GM23248 (cell line): ENCODE results near the gene RAD51B.

Source experiments
- EZH2 ChIP-seq: fragments of 200-600 bp; sonication (generic); IDR thresholded peaks from 2 replicates; pipeline ENCODE4 v1.6.1; 2018; ENCODE audit warnings: antibody characterized with exemption, mild to moderate bottlenecking; ENCODE audit not compliant: insufficient read depth, poor library complexity, severe bottlenecking
- EZH2phosphoT487 ChIP-seq: fragments of 200-600 bp; sonication (generic); IDR thresholded peaks from 2 replicates; pipeline ENCODE4 v1.6.1; 2018; ENCODE audit warnings: antibody characterized with exemption, moderate library complexity, mild to moderate bottlenecking, low read depth; ENCODE audit not compliant: insufficient read depth

DNA sequence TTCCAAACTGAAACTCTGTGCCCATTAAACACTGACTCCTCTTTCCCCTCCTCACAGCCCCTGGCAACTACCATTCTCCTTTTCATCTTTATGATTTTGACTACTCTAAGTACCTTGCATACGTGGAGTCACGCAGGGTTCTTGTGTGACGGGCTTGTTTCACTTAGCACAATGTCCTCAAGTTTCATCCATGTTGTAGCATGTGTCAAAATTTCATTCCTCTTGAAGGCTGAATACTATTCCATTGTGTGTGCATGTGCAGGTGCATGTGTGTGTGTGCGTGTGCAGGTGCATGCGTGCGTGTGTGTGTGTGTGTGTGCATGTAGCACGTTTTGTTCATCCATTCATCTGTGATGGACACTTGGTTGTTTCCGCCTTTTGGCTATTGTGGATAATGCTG lies 867.1 kb downstream of the RAD51B start:
- no peak for TF ChIP-seq EZH2phosphoT487
- no peak for TF ChIP-seq EZH2
